ENCODE measurements around the gene AZIN2. TPM values are rescaled to one million over a fixed set of nuclear protein-coding genes. Genes with fewer than 3 reads are reported as not detected.
"Not testable (repeated sequence)": the region's sequence is repeated elsewhere in the genome, so short reads cannot be mapped to it uniquely, and the experiment has no call there.

AZIN2 gene
- total RNA-seq, 1 donor from 2014 or later = 2.8 TPM

GRCh38 chr1:33099290-33100118, 18.6 kb downstream of the AZIN2 start:
- peak; percentile 100 for DNase-seq (ENCODE audit: low read depth)
- Histone ChIP-seq H3K36me3 (ENCODE audit: control insufficient read depth, insufficient read depth, low read length) (no peaks in the 10 kb centered on the region), H3K27me3 (ENCODE audit: control insufficient read depth, insufficient read depth, low read length) (no peaks in the 10 kb centered on the region), H3K4me3 (ENCODE audit: low read depth, low read length) (no peak overlapping the region)
- peak; percentile 61 for TF ChIP-seq CTCF (IDR thresholded peaks at IDR 0.05; ENCODE audit: insufficient read depth, low read length, poor library complexity, severe bottlenecking)

DNA sequence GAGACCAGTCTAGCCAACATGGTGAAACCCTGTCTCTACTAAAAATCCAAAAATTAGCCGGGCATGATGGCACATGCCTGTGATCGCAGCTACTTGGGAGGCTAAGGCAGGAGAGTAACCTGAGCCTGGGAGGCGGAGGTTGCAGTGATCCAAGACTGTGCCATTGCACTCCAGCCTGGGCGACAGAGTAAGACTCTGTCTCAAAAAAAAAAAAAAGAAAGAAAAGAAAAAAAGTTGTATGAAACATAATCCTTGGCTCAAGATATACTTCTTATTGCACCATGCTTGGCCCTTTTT, 19.1 kb downstream of the AZIN2 start:
- H3K27me3 ChIP-seq (ENCODE audit: control insufficient read depth, insufficient read depth, low read length); H3K4me3 ChIP-seq (ENCODE audit: low read depth, low read length); H3K36me3 ChIP-seq (ENCODE audit: control insufficient read depth, insufficient read depth, low read length); DNase-seq (ENCODE audit: low read depth): not testable (repeated sequence)

DNA sequence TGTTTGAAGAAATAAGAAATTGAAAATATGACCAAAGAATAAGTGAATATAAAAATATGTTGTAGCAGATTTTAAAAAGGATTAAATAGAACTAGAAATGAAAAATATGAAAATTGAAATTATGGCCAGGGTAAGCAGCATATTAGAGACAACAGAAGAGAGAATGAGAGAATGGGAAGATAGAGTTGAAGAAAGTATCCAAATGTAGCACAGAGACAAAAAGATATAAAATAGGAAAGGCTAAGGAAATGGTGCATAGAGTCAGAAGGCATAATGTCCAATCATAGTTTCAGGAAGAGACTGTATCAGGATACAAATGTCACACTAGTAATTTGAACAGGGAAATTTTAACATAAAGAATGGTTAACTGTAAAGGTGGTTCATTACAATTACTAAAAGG, 29.5 kb downstream of the AZIN2 start:
- H3K4me3 ChIP-seq (ENCODE audit: low read depth, low read length) = no peak overlapping the region
- TF ChIP-seq CTCF (IDR thresholded peaks at IDR 0.05; ENCODE audit: insufficient read depth, low read length, poor library complexity, severe bottlenecking) = no peak
- no peak for DNase-seq (ENCODE audit: low read depth)

DNA sequence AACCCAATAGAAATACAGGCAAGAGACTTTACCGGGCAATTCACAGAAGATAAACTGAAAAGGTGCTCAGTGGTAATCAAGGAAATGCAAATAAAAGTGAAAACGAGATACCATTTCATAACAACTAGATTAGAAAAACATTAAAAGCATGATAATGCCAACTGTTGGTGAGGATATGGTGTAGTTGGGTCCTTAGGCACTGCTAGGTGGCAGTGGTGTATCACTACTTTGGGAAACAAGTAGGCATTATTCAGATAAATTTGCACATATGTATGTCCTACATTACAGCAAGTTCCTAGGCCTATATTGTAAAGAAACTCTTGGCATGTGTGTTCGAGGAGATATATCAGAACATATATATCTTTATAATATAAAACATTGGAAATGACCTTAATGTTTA, 31.0 kb downstream of the AZIN2 start:
- TF ChIP-seq CTCF (IDR thresholded peaks at IDR 0.05; ENCODE audit: insufficient read depth, low read length, poor library complexity, severe bottlenecking) = peak; percentile 40
- Histone ChIP-seq H3K27me3 (ENCODE audit: control insufficient read depth, insufficient read depth, low read length) (no peaks in the 10 kb centered on the region), H3K36me3 (ENCODE audit: control insufficient read depth, insufficient read depth, low read length) (no peaks in the 10 kb centered on the region), H3K4me3 (ENCODE audit: low read depth, low read length) (no peak overlapping the region)
- no peak for DNase-seq (ENCODE audit: low read depth)

More for the DNA sequence above, 29.5 kb downstream of the AZIN2 start:
- H3K27me3 ChIP-seq (ENCODE audit: control insufficient read depth, insufficient read depth, low read length) = no peaks in the 10 kb centered on the region
- no peaks in the 10 kb centered on the region for H3K36me3 ChIP-seq (ENCODE audit: control insufficient read depth, insufficient read depth, low read length)

DNA sequence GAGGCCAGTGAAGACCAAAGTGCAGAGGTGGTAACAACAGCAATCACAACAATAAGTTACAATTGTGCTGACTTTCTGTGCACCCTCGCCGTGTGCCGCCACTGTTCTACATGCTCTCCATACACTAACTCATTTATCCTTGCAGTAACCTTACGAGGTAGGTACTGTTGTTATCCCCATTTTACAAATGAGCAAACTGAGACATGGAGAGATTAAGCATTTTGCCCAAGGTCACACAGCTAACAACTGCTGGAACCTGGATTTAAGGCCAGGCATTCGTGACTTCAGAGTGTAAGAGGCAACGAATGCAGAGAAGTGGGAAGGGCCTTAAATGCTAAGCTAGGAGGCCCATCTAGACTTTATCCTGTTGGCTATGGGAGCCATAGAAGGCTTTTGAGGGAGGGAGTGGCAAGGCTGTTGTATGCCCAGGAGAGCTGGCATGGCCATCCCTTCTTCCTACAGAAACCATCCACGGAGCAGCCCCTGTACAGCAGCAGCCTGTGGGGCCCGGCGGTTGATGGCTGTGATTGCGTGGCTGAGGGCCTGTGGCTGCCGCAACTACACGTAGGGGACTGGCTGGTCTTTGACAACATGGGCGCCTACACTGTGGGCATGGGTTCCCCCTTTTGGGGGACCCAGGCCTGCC, 36.6 kb downstream of the AZIN2 start:
- Histone ChIP-seq H3K36me3 (ENCODE audit: control insufficient read depth, insufficient read depth, low read length) (no peaks in the 10 kb centered on the region), H3K27me3 (ENCODE audit: control insufficient read depth, insufficient read depth, low read length) (no peaks in the 10 kb centered on the region), H3K4me3 (ENCODE audit: low read depth, low read length) (no peak overlapping the region)
- TF ChIP-seq CTCF (IDR thresholded peaks at IDR 0.05; ENCODE audit: insufficient read depth, low read length, poor library complexity, severe bottlenecking) = no peak
- no peak for DNase-seq (ENCODE audit: low read depth)

- DNase-seq (ENCODE audit: low read depth) = no peak
- no peak for TF ChIP-seq CTCF (IDR thresholded peaks at IDR 0.05; ENCODE audit: insufficient read depth, low read length, poor library complexity, severe bottlenecking)
- no peaks in the 10 kb centered on the region for H3K27me3 ChIP-seq (ENCODE audit: control insufficient read depth, insufficient read depth, low read length)
- H3K4me3 ChIP-seq (ENCODE audit: low read depth, low read length) = no peak overlapping the region
- no peaks in the 10 kb centered on the region for H3K36me3 ChIP-seq (ENCODE audit: control insufficient read depth, insufficient read depth, low read length)
Measured at GRCh38 chr1:33118274-33118673, 37.3 kb downstream of the AZIN2 start.
